CD4-positive, alpha-beta T cell treated with Interleukin-2 at 100 ng/mL for 4 hours (primary cell): ENCODE measurements around the gene TTC13.

Source experiments
- DNase-seq: peaks from one replicate; pipeline ENCODE4 v3.0.0-alpha.2; 2020; ENCODE audit warnings: low spot score

TTC13 gene

DNA sequence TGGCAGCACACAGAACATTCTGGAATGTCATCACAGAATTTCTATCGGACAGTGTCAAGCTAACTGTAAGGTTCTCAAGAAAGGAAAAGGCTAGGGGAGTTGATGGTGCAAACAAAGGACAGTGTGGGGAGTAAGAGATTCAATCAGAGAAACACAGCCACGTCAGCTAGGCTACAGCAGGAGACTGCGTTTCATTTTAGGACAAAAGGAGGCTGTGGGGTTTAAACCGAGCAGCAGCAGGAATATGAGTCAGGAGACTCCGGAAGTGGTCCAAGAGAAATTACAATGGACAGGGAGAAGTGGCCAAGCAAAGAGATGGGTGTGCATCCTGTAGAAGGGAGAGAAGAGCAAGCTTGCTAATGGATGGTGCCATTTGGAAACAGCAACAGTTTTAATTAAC lies 72.9 kb downstream of the TTC13 start:
- DNase-seq = no peak

DNA sequence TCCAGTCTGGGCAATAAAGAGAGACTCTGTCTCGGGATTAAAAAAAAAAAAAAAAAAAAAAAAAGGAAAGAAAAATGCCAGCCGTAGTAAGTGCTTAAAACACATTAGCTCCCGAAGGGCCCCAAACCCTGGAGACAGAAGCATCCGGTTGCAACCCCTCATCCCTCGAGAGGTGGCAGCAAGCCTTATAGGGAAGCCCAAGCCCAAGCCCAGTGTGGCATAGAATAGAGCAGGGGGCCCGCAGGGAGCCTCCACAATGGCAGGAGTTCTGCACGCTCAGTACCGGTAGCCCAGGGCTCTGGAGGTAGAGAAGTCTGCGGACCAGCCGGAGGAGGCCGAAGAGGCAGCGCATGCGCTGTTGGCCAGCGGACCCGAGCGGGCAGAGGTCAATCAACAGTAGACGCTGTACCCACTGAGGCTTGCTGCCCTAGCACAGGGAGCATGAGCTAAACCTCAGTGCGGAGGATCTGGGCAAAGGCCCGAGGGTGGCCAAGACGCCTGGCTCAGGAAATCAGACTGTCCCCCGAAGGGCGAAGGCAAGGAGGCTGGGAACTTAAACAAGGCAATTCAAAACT lies 76.2 kb downstream of the TTC13 start:
- DNase-seq = no peak

DNA sequence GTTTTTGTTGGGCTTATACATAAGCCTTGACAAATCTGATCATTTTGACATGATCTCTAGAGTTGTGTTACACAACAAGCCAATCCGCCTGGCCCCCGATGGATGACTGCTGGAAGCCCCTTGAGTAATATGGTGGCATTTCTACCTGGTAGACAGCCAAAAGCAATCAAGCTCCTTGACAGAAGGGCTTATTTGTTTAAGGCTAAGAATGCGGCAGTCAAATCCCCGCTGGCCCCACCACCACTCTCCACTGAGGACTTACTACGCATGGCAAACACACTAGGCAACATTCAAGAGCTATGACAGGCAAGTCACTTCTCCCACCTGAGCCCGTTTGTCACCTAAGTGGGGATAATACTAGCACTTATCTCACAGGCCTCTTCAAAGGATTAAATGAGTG lies 77.0 kb downstream of the TTC13 start:
- no peak for DNase-seq

DNA sequence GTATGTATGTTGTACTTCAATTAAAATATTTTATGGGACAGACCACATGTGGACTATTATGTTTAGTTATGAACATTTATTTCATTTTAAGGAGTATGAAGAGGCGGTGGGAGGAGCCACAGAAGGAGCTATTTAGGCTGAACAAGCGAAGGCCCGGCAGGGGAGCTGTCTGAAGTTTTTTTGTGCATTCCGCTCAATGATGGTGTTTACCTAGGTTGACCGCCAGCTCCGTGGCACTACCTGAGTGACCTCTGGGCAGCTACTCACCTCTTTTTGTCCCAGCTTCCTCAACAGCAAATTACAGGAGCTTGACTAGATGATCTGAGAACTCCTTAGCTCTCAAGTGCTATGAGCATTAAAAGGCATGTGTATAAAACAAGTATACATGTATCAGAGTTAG lies 77.7 kb downstream of the TTC13 start:
- DNase-seq = no peak

DNA sequence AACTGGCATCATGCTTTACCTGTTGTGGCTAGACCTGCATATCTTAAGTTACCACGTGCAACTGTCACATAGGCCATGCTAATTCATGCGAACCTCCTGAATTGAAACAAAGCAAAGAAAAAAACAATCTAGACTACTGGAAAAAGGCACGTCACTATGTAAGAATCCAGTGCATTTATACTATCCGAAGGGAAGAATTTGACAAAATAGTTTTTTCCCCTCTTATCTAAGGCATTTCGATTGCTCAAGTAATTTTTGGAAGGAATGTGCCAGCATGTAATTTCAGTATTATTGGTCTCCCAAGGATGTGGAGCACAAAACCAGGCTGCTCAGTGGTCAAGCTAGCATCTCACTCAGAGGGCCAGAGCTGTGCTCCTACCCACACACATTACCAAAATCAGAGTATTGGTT lies 78.8 kb downstream of the TTC13 start:
- no peak for DNase-seq

DNA sequence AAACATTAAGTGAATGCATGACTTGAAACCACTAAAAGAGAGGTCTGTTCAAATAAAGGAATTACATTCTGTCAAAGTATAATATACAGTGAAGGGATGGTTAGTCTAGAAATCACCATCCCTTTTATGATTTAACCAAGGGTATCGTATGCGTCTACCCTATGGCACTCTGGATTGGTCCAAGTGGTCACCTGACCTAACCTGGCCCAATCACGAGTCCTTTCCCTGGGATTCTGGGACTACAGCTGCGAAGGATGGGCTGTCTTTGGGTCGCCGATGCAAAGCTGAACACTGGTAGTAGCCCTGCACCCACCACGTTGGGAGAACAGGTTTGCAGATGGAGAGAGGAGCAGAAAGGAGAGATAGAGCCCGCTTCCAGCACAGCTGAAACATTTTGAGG lies 79.9 kb downstream of the TTC13 start:
- no peak for DNase-seq

DNA sequence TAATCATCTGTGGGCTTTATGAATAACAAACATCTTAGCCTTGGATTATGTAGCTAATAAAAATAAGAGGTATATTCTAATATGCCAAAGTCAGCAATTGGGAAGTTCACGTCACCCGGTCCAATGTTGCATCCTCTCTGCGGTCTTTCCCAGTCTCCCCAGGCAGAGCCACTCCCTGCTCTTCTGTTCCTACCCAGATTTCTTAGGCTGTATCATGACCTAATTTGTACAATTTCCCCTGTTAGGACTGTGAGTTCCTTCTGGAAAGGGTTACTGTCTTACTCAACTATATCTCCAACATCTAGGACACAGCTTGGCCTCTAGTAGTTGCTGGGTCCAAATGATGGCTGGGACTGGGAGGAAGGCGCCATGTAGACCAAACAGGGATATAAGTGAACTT lies 80.5 kb downstream of the TTC13 start:
- no peak for DNase-seq

DNA sequence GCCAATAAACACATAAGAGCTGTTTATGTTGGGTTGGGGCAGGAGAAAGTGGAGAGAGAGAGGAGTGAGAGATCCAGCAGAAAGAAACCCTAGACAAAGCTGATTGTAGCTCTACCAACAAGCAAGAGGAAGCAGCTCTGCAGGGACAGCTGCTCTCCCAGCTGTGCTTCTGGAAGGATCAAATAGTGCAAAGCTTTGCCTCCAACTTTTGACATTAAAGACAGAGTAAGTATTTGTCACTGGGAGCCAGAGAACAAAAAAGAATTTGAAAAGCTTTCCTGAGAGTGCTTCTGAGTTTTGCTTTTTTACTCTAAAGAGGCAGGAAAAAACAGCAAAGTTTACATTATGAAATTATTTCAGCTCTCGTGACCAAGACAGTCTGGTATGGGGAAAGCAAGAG lies 81.9 kb downstream of the TTC13 start:
- no peak for DNase-seq

DNA sequence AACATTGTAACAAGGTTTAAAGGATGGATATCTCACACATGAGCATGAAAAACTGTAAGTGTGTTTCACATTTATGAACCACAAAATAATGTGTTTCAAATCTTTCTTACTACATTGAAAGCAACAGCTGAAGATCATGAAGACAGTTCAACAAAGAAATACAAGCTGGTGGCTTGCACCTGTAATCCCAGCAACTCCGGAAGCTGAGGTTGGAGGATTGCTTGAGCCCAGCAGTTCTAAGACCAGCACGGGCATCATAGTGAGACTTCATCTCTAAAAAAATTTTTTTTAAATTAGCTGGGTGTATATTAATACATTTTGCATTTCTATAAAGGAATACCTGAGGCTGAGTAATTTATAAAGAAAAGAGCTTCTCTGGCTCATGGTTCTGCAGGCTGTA lies 83.2 kb downstream of the TTC13 start:
- DNase-seq = no peak

DNA sequence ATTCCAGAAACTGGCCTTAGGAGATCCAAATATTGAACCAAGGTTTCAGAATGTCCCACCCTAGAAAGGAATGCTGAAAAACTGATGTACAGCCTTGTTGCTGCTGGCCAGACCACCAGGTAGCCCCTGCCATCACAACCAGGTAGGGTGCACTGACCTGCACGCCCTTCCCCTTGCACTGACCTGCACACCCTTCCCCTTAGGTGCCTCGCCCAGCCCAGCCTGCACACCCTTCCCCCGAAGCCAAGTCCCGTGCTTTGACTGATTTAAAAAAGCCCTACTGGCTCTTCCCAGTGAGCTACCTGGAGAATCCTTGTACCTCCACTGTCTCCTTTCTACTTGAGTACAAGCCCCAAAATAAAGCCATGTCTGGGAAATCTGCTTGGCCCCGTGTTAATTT lies 84.0 kb downstream of the TTC13 start:
- DNase-seq = no peak

DNA sequence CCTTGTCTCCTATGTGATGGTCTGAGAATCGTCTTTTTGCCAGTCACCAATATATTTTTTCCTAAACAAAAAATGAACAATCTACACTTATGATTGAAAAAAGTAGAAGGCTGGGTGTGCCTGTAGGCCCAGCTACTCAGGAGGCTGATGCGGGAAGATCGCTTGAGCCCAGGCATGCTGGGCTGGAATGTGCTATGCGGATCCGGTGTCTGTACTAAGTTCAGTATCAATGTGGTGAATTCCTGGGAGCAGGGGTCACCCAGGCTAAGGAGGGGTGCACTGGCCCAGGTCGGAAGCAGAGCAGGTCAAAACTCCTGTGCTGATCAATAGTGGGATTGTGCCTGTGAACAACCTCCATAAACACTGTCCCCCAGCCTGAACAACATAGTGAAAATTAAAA lies 84.6 kb downstream of the TTC13 start:
- no peak for DNase-seq

DNA sequence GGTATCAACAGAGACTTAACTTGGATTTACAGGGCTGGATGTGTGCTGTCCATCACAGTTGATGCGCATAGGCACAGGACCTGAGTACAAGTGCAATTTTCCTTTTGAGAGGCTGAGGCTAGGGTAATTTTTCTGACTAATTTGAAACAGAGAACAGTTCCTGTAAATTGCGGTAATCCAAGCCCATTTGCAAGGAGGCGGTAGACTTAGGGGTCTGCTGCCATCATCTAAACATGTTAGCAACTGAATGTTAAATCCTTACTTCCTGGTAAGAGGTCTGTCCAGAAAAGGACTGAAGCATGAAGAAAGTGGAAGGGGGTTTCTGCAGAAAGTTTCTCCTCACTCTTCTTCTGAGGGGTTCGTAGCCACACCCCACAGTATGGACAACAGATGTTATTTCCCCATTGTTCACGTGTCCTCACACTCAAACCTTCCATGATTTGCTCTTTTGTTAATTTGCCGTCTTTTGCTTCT lies 86.6 kb downstream of the TTC13 start:
- no peak for DNase-seq

DNA sequence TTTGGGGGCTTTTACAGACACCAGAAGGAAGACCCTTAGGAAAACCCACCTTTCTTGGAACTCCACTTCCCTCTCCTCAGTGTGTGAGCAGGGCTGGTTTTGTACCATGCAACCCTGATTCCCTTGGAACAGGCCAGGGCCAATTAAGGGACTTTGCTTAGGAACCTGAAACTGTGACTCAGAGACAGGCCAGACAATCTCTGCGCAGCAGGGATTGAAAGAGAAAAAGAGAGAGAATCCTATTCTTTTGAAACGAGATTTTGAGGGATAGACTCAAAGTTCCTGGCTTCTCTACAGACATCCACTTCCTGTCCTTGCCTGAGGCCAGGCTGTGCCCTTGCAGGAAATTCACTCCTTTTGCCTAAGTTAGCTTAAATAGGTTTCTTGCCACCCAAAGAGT lies 87.2 kb downstream of the TTC13 start:
- no peak for DNase-seq

DNA sequence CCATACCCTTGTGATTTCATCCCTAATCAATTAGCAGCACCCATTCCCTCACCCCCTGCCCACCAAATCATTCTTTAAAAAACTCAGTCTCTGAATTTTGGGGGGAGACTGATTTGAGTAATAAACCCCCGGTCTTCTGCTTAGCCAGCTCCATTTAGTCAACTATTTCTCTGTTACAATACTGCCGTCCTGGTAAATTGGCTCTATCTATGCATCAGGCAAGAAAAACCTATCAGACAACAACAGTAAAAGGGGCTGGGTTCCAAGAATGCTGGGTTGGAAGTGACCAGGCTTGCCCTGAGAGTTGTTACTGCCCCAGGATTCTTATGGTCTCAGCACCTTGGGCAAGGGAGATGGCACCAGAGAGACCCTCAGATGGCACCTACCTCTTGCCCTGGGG lies 94.0 kb downstream of the TTC13 start:
- no peak for DNase-seq

DNA sequence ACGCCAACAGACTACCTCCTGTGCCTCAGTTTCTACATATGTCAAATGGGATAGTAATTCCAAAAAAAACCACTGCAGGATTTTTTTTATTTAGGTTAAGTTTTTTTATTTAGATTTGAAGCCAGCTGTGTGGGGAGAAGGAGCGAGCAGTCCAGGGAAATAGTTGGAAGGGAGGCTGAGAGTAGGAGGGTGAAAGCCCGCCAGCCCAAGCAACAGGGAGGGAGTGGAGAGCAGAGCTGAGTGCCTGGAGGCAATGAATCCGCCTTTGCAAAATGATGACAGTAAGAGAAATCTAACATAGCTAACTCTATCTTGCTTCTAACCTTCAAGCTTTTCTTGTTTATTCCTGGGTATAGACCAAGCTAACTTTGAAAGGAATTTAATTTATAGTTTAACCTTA lies 94.7 kb downstream of the TTC13 start:
- no peak for DNase-seq

DNA sequence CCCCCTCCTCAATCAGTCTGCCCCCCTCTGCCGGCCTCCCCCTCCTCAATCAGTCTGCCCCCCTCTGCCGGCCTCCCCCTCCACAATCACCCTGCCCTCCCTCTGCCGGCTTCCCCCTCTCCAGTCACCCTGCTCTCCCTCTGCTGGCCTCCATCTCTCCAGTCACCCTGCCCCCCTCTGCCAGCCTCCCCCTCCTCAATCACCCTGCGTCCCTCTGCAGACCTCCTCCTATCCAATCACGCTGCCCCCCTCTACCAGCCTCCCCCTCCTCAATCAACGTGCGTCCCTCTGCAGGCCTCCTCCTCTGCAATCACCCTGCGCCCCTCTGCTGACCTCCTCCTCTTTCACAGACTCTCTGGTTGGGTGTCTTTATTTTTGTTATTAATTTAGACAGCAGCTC lies 98.9 kb downstream of the TTC13 start:
- no peak for DNase-seq

DNA sequence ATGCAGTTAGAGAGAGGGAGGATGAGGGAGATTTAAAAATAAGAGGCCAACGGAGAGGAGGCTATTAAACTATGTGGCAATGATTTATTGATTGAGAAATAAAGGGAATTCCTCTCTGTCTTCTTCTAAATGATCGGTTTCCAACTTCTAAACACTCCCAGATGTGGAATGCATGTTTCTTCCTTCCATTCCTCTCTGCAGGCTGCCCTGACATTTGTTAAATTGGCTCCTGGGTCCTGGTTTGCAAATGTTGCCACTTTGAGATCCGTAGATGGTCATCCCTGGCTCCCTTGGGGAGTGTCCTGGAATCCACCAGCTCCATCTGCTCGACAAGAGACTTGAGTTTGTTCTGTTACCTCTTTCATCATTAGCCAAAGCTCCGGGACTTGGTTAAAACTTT lies 100.1 kb downstream of the TTC13 start:
- no peak for DNase-seq

DNA sequence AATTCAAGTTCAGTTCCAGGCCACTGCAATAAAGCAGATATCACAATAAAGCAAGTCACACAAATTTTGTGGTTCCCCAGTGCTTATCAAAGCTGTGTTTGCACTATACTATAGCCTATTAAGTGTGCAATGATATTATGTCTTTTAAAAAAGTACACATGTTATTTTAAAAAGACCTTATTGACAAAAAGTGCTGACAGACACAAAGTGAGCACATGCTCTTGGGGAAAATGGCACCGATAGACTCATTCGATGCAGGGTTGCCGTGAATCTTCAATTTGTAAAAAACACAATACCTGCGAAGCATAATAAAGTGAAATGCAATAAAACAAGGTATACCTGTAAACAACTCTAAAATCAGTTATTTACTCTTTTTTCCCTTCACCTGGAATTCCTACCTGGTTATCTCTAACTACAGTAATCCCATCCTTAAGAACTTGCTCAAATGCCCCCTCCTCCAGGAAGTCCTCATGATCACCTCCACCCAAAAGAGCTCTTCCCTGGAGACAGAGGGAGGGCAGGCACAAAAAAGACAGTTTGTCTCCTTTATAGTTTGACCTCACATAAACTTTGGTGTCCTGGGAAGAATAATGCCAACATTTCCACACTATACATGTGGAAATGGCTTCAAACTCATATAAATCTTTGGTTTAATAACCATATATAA lies 100.6 kb downstream of the TTC13 start:
- DNase-seq = no peak

DNA sequence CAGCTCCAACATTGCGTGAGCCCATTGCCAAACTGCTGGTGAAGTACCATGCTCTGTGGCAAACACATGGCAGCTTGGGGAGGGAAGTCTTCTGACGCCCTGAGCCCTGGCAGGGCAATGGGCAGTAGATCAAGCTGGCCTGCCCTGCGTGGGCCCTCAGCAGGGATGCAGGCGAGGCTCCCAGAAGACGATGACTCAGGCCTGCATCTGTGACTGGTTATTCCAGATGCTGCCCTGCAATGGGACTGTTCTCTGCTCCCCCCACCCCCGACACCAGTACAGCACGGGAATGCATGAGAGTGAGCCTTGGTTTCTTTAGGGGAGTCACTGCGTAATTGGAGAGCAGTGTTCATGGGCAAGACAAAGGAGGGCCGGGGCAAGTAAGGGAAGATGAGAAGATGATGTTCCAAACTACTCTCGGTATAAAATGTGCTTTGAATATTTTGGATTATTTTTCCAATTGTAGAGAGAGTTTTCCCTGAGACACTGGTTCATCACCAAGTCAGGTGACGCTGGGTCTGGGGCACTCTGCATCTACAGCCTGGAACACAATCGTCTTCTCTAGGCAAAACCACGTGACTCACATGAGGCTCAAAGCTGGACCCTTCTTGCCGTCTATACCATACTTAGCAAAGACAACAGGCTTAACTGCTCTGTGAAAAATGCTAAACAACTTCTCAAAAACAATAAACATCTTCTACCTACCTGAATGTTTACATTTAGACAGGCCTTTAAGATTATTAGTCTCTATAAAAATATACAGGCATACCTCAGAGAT lies 101.3 kb downstream of the TTC13 start:
- no peak for DNase-seq

DNA sequence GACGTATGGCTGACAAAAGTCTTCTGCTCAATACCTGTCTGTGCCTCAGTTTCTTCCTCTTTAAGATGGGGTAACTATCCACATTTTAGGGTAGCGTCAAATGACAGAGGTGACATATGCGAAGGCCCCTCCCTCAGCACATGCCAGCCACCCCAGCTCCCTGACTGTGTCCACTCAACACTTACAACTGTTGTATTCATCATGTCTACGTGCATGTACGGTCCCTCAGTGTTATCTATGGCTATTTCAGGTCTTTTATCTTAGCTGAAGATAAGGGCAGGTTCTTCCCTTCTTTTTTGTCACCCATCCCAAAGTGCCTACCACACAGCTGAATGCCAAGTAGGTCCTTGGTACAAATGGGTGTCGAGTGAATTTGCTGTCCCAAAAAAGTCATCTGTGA lies 102.0 kb downstream of the TTC13 start:
- no peak for DNase-seq

DNA sequence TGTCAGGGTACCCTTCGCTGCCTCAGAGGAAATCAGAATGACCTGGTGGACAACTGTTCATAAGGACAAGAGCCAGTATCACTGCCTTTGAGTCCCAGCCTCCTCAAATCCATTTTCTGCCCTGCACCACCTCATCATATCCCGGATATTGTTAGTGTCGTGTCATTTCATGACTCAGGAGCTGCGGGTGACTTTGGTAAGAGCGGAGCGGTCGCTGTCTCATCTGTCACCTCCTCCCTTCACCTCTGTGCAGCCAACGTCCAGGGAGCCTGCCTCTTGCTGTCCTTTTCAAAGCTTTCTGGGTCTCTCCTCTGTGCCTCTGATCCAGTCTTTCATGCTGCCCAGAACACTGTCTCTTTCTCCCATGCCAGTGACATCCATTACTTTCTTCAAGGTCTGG lies 103.3 kb downstream of the TTC13 start:
- no peak for DNase-seq

DNA sequence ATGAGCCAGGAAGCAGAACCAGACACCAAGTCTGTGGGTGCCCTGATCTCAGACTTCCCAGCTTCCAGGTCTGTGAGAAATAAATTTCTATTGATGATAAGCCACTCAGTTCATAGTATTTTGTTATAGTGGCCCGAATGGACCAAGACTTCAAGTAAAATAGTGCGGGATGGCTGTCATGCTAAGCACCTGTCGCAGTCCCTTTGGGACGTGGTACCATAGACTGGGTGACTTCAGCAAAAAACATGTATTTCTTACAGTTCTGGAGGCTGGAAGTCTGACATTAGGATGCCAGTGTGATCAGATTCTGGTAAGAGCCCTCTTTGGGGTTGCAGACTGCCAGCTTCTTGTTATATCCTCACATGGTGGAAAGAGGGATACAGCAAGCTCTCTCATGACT lies 107.7 kb downstream of the TTC13 start:
- no peak for DNase-seq

DNA sequence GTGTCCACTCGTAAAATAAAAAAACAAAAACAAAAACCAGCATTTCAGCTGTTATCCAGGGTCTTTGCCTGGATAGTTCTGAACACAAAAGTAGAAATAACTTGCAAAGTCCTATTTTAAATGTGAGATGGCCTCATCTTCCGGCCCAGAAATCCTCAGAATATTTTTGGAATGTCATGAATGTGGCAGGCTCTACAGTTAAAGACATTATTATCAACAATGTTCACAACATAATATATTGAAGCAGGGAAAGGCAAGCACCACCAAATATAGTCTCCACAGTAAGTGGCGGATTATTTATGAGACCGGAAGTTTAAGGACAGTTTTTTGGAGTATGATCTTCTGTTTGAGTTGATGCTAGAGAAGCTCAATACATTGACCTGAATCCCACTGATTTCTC lies 109.2 kb downstream of the TTC13 start:
- DNase-seq = no peak
